ENCODE results near the gene SYNE1.

- TF ChIP-seq, protein P1, sequence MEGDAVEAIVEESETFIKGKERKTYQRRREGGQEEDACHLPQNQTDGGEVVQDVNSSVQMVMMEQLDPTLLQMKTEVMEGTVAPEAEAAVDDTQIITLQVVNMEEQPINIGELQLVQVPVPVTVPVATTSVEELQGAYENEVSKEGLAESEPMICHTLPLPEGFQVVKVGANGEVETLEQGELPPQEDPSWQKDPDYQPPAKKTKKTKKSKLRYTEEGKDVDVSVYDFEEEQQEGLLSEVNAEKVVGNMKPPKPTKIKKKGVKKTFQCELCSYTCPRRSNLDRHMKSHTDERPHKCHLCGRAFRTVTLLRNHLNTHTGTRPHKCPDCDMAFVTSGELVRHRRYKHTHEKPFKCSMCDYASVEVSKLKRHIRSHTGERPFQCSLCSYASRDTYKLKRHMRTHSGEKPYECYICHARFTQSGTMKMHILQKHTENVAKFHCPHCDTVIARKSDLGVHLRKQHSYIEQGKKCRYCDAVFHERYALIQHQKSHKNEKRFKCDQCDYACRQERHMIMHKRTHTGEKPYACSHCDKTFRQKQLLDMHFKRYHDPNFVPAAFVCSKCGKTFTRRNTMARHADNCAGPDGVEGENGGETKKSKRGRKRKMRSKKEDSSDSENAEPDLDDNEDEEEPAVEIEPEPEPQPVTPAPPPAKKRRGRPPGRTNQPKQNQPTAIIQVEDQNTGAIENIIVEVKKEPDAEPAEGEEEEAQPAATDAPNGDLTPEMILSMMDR (conservative IDR thresholded peaks at IDR 0.05; ENCODE audit: low read length): no peak
- TF ChIP-seq EZH2phosphoT487 (IDR thresholded peaks at IDR 0.05; ENCODE audit: borderline replicate concordance, low read depth, low read length): no peak
Observed at GRCh38 chr6:152458648-152459644, 178.2 kb downstream of the SYNE1 start.

All from OCI-LY7 (cell line).